Thymus (tissue), 11 donors: ENCODE data around the gene STYK1. TPM values are rescaled to one million over a fixed set of nuclear protein-coding genes. Genes with fewer than 3 reads are reported as not detected.
"Not testable (repeated sequence)": the region's sequence is repeated elsewhere in the genome, so short reads cannot be mapped to it uniquely, and the experiment has no call there.

ENCODE experiments used
- DNase-seq, 9 donors: peaks; one replicate each; pipeline ENCODE4 v3.0.0-alpha.2; 2013; ENCODE audit warnings: low spot score in 9 of 9, low read depth in 6 of 9, missing footprints in 1 of 9
- H3K27ac ChIP-seq, 2 donors: one replicate each; pipeline ENCODE4 v1.5.1; 2013; ENCODE audit warnings: control low read depth in 1 of 2, low read depth in 1 of 2, low read length in 1 of 2, mild to moderate bottlenecking in 1 of 2, moderate library complexity in 1 of 2
- H3K27me3 ChIP-seq, 2 donors: one replicate each; pipeline ENCODE4 v1.5.1; 2013; ENCODE audit warnings: low read length in 1 of 2; ENCODE audit not compliant: control insufficient read depth in 2 of 2, insufficient read depth in 1 of 2
- H3K36me3 ChIP-seq, 2 donors: one replicate each; pipeline ENCODE4 v1.5.1; 2013; ENCODE audit warnings: low read length in 1 of 2, mild to moderate bottlenecking in 1 of 2, moderate library complexity in 1 of 2; ENCODE audit not compliant: control insufficient read depth in 2 of 2, insufficient read depth in 2 of 2
- H3K4me1 ChIP-seq, 2 donors: one replicate each; pipeline ENCODE4 v1.5.1; 2013; ENCODE audit warnings: low read length in 2 of 2; ENCODE audit not compliant: control insufficient read depth in 2 of 2, insufficient read depth in 2 of 2
- H3K4me3 ChIP-seq, 2 donors: one replicate each; pipeline ENCODE4 v1.5.1; 2013; ENCODE audit warnings: low read length in 2 of 2, control low read depth in 1 of 2, mild to moderate bottlenecking in 1 of 2
- H3K9me3 ChIP-seq, 2 donors: one replicate each; pipeline ENCODE4 v1.5.1; 2013; ENCODE audit warnings: low read length in 1 of 2, mild to moderate bottlenecking in 1 of 2; ENCODE audit not compliant: control insufficient read depth in 2 of 2, insufficient read depth in 1 of 2
- WGBS: extraction: QIAGEN DNeasy Blood & Tissue Kit; methylation state at CpG from one replicate; pipeline ENCODE4 v1.1.7; 2013; 5-methylcytosine and 5-hydroxymethylcytosine counted together
- polyA plus RNA-seq: library from polyadenylated mRNA; stranded (reverse); fragments of 200-250 nt; gene quantifications from one replicate; pipeline ENCODE4 v1.2.3, GENCODE V29; 2013
- total RNA-seq: library from RNA; stranded (reverse); fragments of 120-200 nt; gene quantifications from one replicate; pipeline ENCODE4 v1.2.4, GENCODE V29; 2013
- donor health status: healthy.

Gene STYK1
- total and polyA plus RNA-seq, 2 donors = 0.33 to 0.62 TPM

GRCh38 chr12:10620078-10620779 lies 53.6 kb downstream of the STYK1 start:
- Histone ChIP-seq H3K36me3 (no peaks in the 10 kb centered on the region), H3K27me3 (no peaks in the 10 kb centered on the region), H3K9me3 (no peaks in the 10 kb centered on the region), H3K27ac (no peak overlapping the region), H3K4me3 (no peak overlapping the region), H3K4me1 (no peaks in the 10 kb centered on the region)
- WGBS = 92% methylated on average over 10 of the region's 10 CpGs
- DNase-seq = no peak

- Histone ChIP-seq H3K4me1 (no peaks in the 10 kb centered on the region), H3K27ac (no peak overlapping the region), H3K9me3 (peaks cover 0 to under 1% of the 10 kb centered on the region in 2 donors), H3K4me3 (no peak overlapping the region), H3K36me3 (no peaks in the 10 kb centered on the region), H3K27me3 (no peaks in the 10 kb centered on the region)
- no peak for DNase-seq
- WGBS = 94% methylated on average over 5 of the region's 5 CpGs
These were observed 55.4 kb downstream of the STYK1 start for GRCh38 chr12:10618338-10618987.

GRCh38 chr12:10617863-10618262 lies 56.0 kb downstream of the STYK1 start:
- H3K27ac ChIP-seq = no peak overlapping the region
- 97% methylated on average over 6 of the region's 6 CpGs for WGBS

GRCh38 chr12:10615532-10615931 lies 58.3 kb downstream of the STYK1 start:
- Histone ChIP-seq H3K36me3 (no peaks in the 10 kb centered on the region), H3K9me3 (peaks cover 0 to 1% of the 10 kb centered on the region in 2 donors), H3K4me1 (peaks cover 6 to 8% of the 10 kb centered on the region in 2 donors), H3K27me3 (no peaks in the 10 kb centered on the region), H3K4me3 (no peak overlapping the region), H3K27ac (no peak overlapping the region)
- no peak for DNase-seq
- WGBS = 84% methylated on average over 4 of the region's 4 CpGs

More at GRCh38 chr12:10617863-10618262, 56.0 kb downstream of the STYK1 start:
- Histone ChIP-seq H3K9me3 (peaks cover 0 to 1% of the 10 kb centered on the region in 2 donors), H3K27me3 (no peaks in the 10 kb centered on the region), H3K4me1 (no peaks in the 10 kb centered on the region), H3K4me3 (no peak overlapping the region), H3K36me3 (no peaks in the 10 kb centered on the region)
- no peak for DNase-seq

- H3K27me3 ChIP-seq = no peaks in the 10 kb centered on the region
- peak overlapping the region in 1 of 2 donors; percentile 76 for H3K27ac ChIP-seq
- DNase-seq = peak in 1 of 9 donors; percentile 11
- peaks cover 6 to 8% of the 10 kb centered on the region in 2 donors for H3K4me1 ChIP-seq
- H3K36me3 ChIP-seq = peaks cover 0 to 11% of the 10 kb centered on the region in 2 donors
- H3K9me3 ChIP-seq = peaks cover 0 to 1% of the 10 kb centered on the region in 2 donors
- peak overlapping the region; percentile 85 to 94 for H3K4me3 ChIP-seq
- 55% methylated on average over 4 of the region's 4 CpGs for WGBS
These were observed 59.8 kb downstream of the STYK1 start for GRCh38 chr12:10614056-10614370.

- Histone ChIP-seq H3K4me1 (peaks cover 6 to 8% of the 10 kb centered on the region in 2 donors), H3K27ac (peak within 1 kb of the TSS; percentile 76 to 93), H3K27me3 (no peaks in the 10 kb centered on the region), H3K4me3 (peak within 1 kb of the TSS; percentile 85 to 94), H3K9me3 (peaks cover 0 to 1% of the 10 kb centered on the region in 2 donors), H3K36me3 (peaks cover 2 to 16% of the 10 kb centered on the region in 2 donors)
- peak; percentile 91 to 99 (median 97) for DNase-seq
- WGBS = under 1% methylated on average over 45 of the region's 45 CpGs
These were observed 60.4 kb downstream of the STYK1 start, which contains the start of gene MAGOHB for GRCh38 chr12:10613349-10614055. Gene MAGOHB (minus strand): TSS chr12:10613609. CDS start chr12:10613532, 77 bp downstream.

- DNase-seq = peak in 2 of 9 donors; percentile 16 to 21
- Histone ChIP-seq H3K4me3 (peak overlapping the region; percentile 85 to 94), H3K27ac (peak overlapping the region; percentile 76 to 93), H3K27me3 (no peaks in the 10 kb centered on the region), H3K4me1 (peaks cover 6 to 8% of the 10 kb centered on the region in 2 donors), H3K9me3 (peaks cover 0 to 1% of the 10 kb centered on the region in 2 donors), H3K36me3 (peaks cover 3 to 16% of the 10 kb centered on the region in 2 donors)
- WGBS = 2% methylated on average over 6 of the region's 6 CpGs
These were observed 60.9 kb downstream of the STYK1 start for GRCh38 chr12:10612984-10613348.

GRCh38 chr12:10612110-10612509 lies 61.7 kb downstream of the STYK1 start:
- DNase-seq = no peak
- Histone ChIP-seq H3K27me3 (no peaks in the 10 kb centered on the region), H3K36me3 (peaks cover 3 to 22% of the 10 kb centered on the region in 2 donors), H3K4me1 (peaks cover 6 to 8% of the 10 kb centered on the region in 2 donors), H3K9me3 (peaks cover 0 to 1% of the 10 kb centered on the region in 2 donors), H3K27ac (peak overlapping the region in 1 of 2 donors; percentile 18), H3K4me3 (peak overlapping the region; percentile 85 to 94)
- WGBS = 93% methylated on average over 6 of the region's 6 CpGs

GRCh38 chr12:10611258-10611657 lies 62.6 kb downstream of the STYK1 start:
- not testable (repeated sequence) for H3K27me3 ChIP-seq, H3K9me3 ChIP-seq, DNase-seq, H3K4me3 ChIP-seq, H3K27ac ChIP-seq, H3K4me1 ChIP-seq
- WGBS = 97% methylated on average over 4 of the region's 4 CpGs
- H3K36me3 ChIP-seq = peaks cover 3 to 26% of the 10 kb centered on the region in 2 donors
